Thymus (tissue), 11 donors: ENCODE measurements around the gene NPR1. TPM values are rescaled to one million over a fixed set of nuclear protein-coding genes. Genes with fewer than 3 reads are reported as not detected.
"Not testable (repeated sequence)": the region's sequence is repeated elsewhere in the genome, so short reads cannot be mapped to it uniquely, and the experiment has no call there.

Experiments used
- DNase-seq, 9 donors: peaks; one replicate each; pipeline ENCODE4 v3.0.0-alpha.2; 2013; ENCODE audit warnings: low spot score in 9 of 9, low read depth in 6 of 9, missing footprints in 1 of 9
- H3K27ac ChIP-seq, 2 donors: one replicate each; pipeline ENCODE4 v1.5.1; 2013; ENCODE audit warnings: control low read depth in 1 of 2, low read depth in 1 of 2, low read length in 1 of 2, mild to moderate bottlenecking in 1 of 2, moderate library complexity in 1 of 2
- H3K27me3 ChIP-seq, 2 donors: one replicate each; pipeline ENCODE4 v1.5.1; 2013; ENCODE audit warnings: low read length in 1 of 2; ENCODE audit not compliant: control insufficient read depth in 2 of 2, insufficient read depth in 1 of 2
- H3K36me3 ChIP-seq, 2 donors: one replicate each; pipeline ENCODE4 v1.5.1; 2013; ENCODE audit warnings: low read length in 1 of 2, mild to moderate bottlenecking in 1 of 2, moderate library complexity in 1 of 2; ENCODE audit not compliant: control insufficient read depth in 2 of 2, insufficient read depth in 2 of 2
- H3K4me1 ChIP-seq, 2 donors: one replicate each; pipeline ENCODE4 v1.5.1; 2013; ENCODE audit warnings: low read length in 2 of 2; ENCODE audit not compliant: control insufficient read depth in 2 of 2, insufficient read depth in 2 of 2
- H3K4me3 ChIP-seq, 2 donors: one replicate each; pipeline ENCODE4 v1.5.1; 2013; ENCODE audit warnings: low read length in 2 of 2, control low read depth in 1 of 2, mild to moderate bottlenecking in 1 of 2
- H3K9me3 ChIP-seq, 2 donors: one replicate each; pipeline ENCODE4 v1.5.1; 2013; ENCODE audit warnings: low read length in 1 of 2, mild to moderate bottlenecking in 1 of 2; ENCODE audit not compliant: control insufficient read depth in 2 of 2, insufficient read depth in 1 of 2
- WGBS: extraction: QIAGEN DNeasy Blood & Tissue Kit; methylation state at CpG from one replicate; pipeline ENCODE4 v1.1.7; 2013; 5-methylcytosine and 5-hydroxymethylcytosine counted together
- polyA plus RNA-seq: library from polyadenylated mRNA; stranded (reverse); fragments of 200-250 nt; gene quantifications from one replicate; pipeline ENCODE4 v1.2.3, GENCODE V29; 2013
- total RNA-seq: library from RNA; stranded (reverse); fragments of 120-200 nt; gene quantifications from one replicate; pipeline ENCODE4 v1.2.4, GENCODE V29; 2013
- donor health status: healthy.

Gene NPR1
- total and polyA plus RNA-seq, 2 donors, result 2.5 to 10.1 TPM

- H3K27ac ChIP-seq, result no peak overlapping the region
- 96% methylated on average over 3 of the region's 3 CpGs for WGBS
- H3K27me3 ChIP-seq, result no peaks in the 10 kb centered on the region
- H3K4me3 ChIP-seq, result no peak overlapping the region
- H3K9me3 ChIP-seq, result peaks cover 0 to 7% of the 10 kb centered on the region in 2 donors
- DNase-seq, result no peak
- peaks cover 0 to 10% of the 10 kb centered on the region in 2 donors for H3K4me1 ChIP-seq
- H3K36me3 ChIP-seq, result no peaks in the 10 kb centered on the region
Observed at GRCh38 chr1:153723687-153724086, 45.2 kb downstream of the NPR1 start.

- H3K27me3 ChIP-seq, H3K9me3 ChIP-seq, H3K36me3 ChIP-seq, DNase-seq, H3K27ac ChIP-seq, H3K4me3 ChIP-seq: not testable (repeated sequence)
- peaks cover 7 to 18% of the 10 kb centered on the region in 2 donors for H3K4me1 ChIP-seq
- WGBS, result 93% methylated on average over 4 of the region's 4 CpGs
Observed at GRCh38 chr1:153724634-153725033, 46.1 kb downstream of the NPR1 start.

- H3K4me1 ChIP-seq, result peaks cover 7 to 18% of the 10 kb centered on the region in 2 donors
- H3K36me3 ChIP-seq, result no peaks in the 10 kb centered on the region
- H3K27me3 ChIP-seq, result no peaks in the 10 kb centered on the region
- peak within 1 kb of the TSS; percentile 89 to 95 for H3K27ac ChIP-seq
- DNase-seq, result peak; percentile 99 to 100 (median 100)
- peaks cover 0 to 4% of the 10 kb centered on the region in 2 donors for H3K9me3 ChIP-seq
- WGBS, result under 1% methylated on average over 49 of the region's 49 CpGs
- peak within 1 kb of the TSS; percentile 62 to 73 for H3K4me3 ChIP-seq
Observed at GRCh38 chr1:153727463-153728304, 49.2 kb downstream of the NPR1 start, which contains the start of gene INTS3. Gene INTS3 (plus strand): TSS chr1:153728050. CDS start chr1:153728635, 585 bp downstream.

GRCh38 chr1:153728305-153729066 is 50.0 kb downstream of the NPR1 start:
- DNase-seq, result peak in 5 of 9 donors; percentile 15 to 42 (median 32)
- H3K27ac ChIP-seq, result peak overlapping the region; percentile 89 to 95
- no peaks in the 10 kb centered on the region for H3K36me3 ChIP-seq
- WGBS, result under 1% methylated on average over 19 of the region's 19 CpGs
- peak overlapping the region; percentile 62 to 73 for H3K4me3 ChIP-seq
- H3K9me3 ChIP-seq, result peaks cover 0 to 4% of the 10 kb centered on the region in 2 donors
- H3K4me1 ChIP-seq, result peaks cover 7 to 18% of the 10 kb centered on the region in 2 donors
- no peaks in the 10 kb centered on the region for H3K27me3 ChIP-seq

GRCh38 chr1:153730468-153730988 is 52.0 kb downstream of the NPR1 start:
- WGBS, result 93% methylated on average over 5 of the region's 5 CpGs
- Histone ChIP-seq H3K9me3 (peaks cover 0 to 4% of the 10 kb centered on the region in 2 donors), H3K4me3 (no peak overlapping the region), H3K4me1 (peaks cover 7 to 18% of the 10 kb centered on the region in 2 donors), H3K27me3 (no peaks in the 10 kb centered on the region), H3K36me3 (peaks cover 3 to 4% of the 10 kb centered on the region in 2 donors), H3K27ac (no peak overlapping the region)
- no peak for DNase-seq

GRCh38 chr1:153733970-153734369 is 55.5 kb downstream of the NPR1 start:
- no peak for DNase-seq
- Histone ChIP-seq H3K9me3 (no peaks in the 10 kb centered on the region), H3K4me3 (no peak overlapping the region), H3K36me3 (peaks cover 3 to 5% of the 10 kb centered on the region in 2 donors), H3K4me1 (peaks cover 5 to 6% of the 10 kb centered on the region in 2 donors), H3K27ac (no peak overlapping the region), H3K27me3 (no peaks in the 10 kb centered on the region)
- WGBS, result 97% methylated on average over 1 of the region's 1 CpG

GRCh38 chr1:153734396-153735089 is 56.1 kb downstream of the NPR1 start:
- Histone ChIP-seq H3K4me3 (no peak overlapping the region), H3K27me3 (no peaks in the 10 kb centered on the region), H3K27ac (no peak overlapping the region), H3K4me1 (no peaks in the 10 kb centered on the region), H3K36me3 (peaks cover 3 to 5% of the 10 kb centered on the region in 2 donors), H3K9me3 (no peaks in the 10 kb centered on the region)
- 96% methylated on average over 3 of the region's 3 CpGs for WGBS
- DNase-seq, result no peak

GRCh38 chr1:153735090-153735420 is 56.6 kb downstream of the NPR1 start:
- no peak overlapping the region for H3K4me3 ChIP-seq
- H3K36me3 ChIP-seq, result peaks cover 4 to 7% of the 10 kb centered on the region in 2 donors
- 99% methylated on average over 3 of the region's 3 CpGs for WGBS
- H3K27ac ChIP-seq, result no peak overlapping the region
- H3K9me3 ChIP-seq, result no peaks in the 10 kb centered on the region
- no peaks in the 10 kb centered on the region for H3K27me3 ChIP-seq
- H3K4me1 ChIP-seq, result no peaks in the 10 kb centered on the region
- no peak for DNase-seq
